Esophagus muscularis mucosa (tissue), 4 donors: Measurements from ENCODE around the gene PTPN3. TPM values are rescaled to one million over a fixed set of nuclear protein-coding genes. Genes with fewer than 3 reads are reported as not detected.
"Not testable (repeated sequence)": the region's sequence is repeated elsewhere in the genome, so short reads cannot be mapped to it uniquely, and the experiment has no call there.

Experiments
- DNase-seq: peaks from one replicate; pipeline ENCODE4 v3.0.0-alpha.2; 2017; ENCODE audit errors: extremely low spot score
- H3K27ac ChIP-seq, 4 donors: fragments of 200-600 bp; sonication (generic); replicated peaks in 1 of 4; 1 replicate in 3 of 4; 2 replicates in 1 of 4; pipeline ENCODE4 v1.5.1; 2016 to 2019; ENCODE audit warnings: mild to moderate bottlenecking in 1 of 4
- H3K27me3 ChIP-seq, 4 donors: fragments of 200-600 bp; sonication (generic); one replicate each; pipeline versions ENCODE4 v1.5.1 to v1.6.0; 2016 to 2019
- H3K36me3 ChIP-seq, 4 donors: fragments of 200-600 bp; sonication (generic); one replicate each; pipeline ENCODE4 v1.5.1; 2016 to 2019
- H3K4me1 ChIP-seq, 4 donors: fragments of 200-600 bp; sonication (generic); one replicate each; pipeline ENCODE4 v1.5.1; 2016 to 2019
- H3K4me3 ChIP-seq, 4 donors: fragments of 200-600 bp; sonication (generic); 1 replicate in 2 of 4; 2 replicates in 2 of 4; pipeline ENCODE4 v1.5.1; 2016 to 2019; ENCODE audit warnings: mild to moderate bottlenecking in 4 of 4, moderate library complexity in 1 of 4
- H3K9me3 ChIP-seq, 4 donors: fragments of 200-600 bp; sonication (generic); 1 replicate in 3 of 4; 2 replicates in 1 of 4; pipeline ENCODE4 v1.5.1; 2016 to 2019
- CTCF ChIP-seq, 3 experiments: fragments of 200-600 bp in 2 of 3; fragments of 450-650 bp in 1 of 3; sonication (generic) in 2 of 3; IDR thresholded peaks; one replicate each; pipeline ENCODE4 v1.5.1; 2017 to 2019; ENCODE audit warnings: antibody characterized with exemption in 3 of 3, mild to moderate bottlenecking in 2 of 3, moderate library complexity in 1 of 3
- EP300 ChIP-seq: sonication (generic); formaldehyde crosslinking; IDR thresholded peaks from one replicate; pipeline ENCODE4 v1.6.1; 2017; ENCODE audit warnings: antibody characterized with exemption
- POLR2A ChIP-seq: fragments of 450-650 bp; IDR thresholded peaks from one replicate; pipeline ENCODE4 v1.6.1; 2017; ENCODE audit warnings: antibody characterized with exemption, moderate library complexity, mild to moderate bottlenecking, low read depth
- POLR2AphosphoS5 ChIP-seq, 2 donors: sonication (generic); formaldehyde crosslinking; IDR thresholded peaks; one replicate each; pipeline ENCODE4 v1.6.1; 2017; ENCODE audit warnings: antibody characterized with exemption in 2 of 2
- WGBS: methylation state at CpG from one replicate; pipeline ENCODE4 v1.1.5; 2018; 5-methylcytosine and 5-hydroxymethylcytosine counted together
- intact Hi-C: fragments of 100-400 bp; cut with DNase I; formaldehyde crosslinking; loops from one replicate; pipeline ENCODE4 v1.15.1; 2023
- total RNA-seq, 4 donors: library from RNA; depleted of rRNA; stranded (reverse); fragments of >200 nt; gene quantifications; one replicate each; pipeline versions ENCODE4 v1.1.0 to v1.2.1, GENCODE V29; 2016

PTPN3 gene
- total RNA-seq, 4 donors from 2014 or later: 0.83 to 2.0 (median 1.3) TPM

- Histone ChIP-seq H3K36me3 (no peaks in the 10 kb centered on the region), H3K4me1 (no peaks in the 10 kb centered on the region), H3K9me3 (no peaks in the 10 kb centered on the region), H3K27ac (no peak overlapping the region), H3K27me3 (no peaks in the 10 kb centered on the region), H3K4me3 (no peak overlapping the region)
- DNase-seq: no peak
- TF ChIP-seq POLR2AphosphoS5 (IDR thresholded peaks at IDR 0.05): no peak
- no peak for TF ChIP-seq EP300
- no peak for TF ChIP-seq POLR2A
- TF ChIP-seq CTCF (IDR thresholded peaks at IDR 0.05): no peak
- intact Hi-C loops: no loop called here
- 63% methylated on average over 5 of the region's 6 CpGs for WGBS
These were observed 156.5 kb downstream of the PTPN3 start for GRCh38 chr9:109341561-109341960.

DNA sequence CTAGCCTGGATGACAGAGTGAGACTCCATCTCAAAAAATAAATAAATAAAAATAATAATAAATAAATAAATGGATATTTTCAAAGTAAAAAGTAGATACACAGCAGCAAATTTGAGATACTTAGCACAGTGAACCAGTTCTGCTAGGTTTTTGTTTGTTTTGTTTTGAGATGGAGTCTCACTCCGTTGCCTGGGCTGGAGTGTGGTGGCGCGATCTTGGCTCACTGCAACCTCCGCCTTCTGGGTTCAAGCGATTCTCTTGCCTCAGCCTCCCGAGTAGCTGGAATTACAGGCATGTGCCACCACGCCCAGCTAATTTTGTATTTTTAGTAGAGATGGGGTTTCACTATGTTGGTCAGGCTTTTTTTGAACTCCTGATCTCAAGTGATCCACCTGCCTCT lies 157.1 kb downstream of the PTPN3 start:
- intact Hi-C loops, DNase-seq, H3K4me3 ChIP-seq, H3K27ac ChIP-seq, H3K27me3 ChIP-seq, H3K4me1 ChIP-seq, H3K9me3 ChIP-seq, H3K36me3 ChIP-seq: not testable (repeated sequence)
- WGBS: 95% methylated on average over 7 of the region's 7 CpGs

DNA sequence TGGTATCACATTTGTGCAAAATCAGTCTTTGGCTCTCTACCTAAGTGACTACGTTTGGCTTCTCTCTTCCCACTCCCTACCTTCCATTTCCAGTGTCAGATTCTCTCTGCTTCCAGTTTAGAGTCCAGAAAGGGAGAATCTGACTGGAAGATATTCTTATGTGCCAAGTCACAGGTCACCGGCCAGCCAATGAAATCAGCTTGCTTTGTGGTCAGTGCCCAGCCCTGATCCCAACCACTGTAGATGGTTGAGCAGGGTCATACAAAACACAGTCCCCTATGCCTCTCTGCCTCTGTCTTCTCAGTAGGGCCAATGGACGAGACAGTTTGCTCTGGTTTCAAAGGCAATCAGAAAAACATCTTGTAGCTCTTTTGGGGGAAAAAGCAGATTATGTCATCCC lies 161.7 kb downstream of the PTPN3 start:
- no peak overlapping the region for H3K27ac ChIP-seq
- no peaks in the 10 kb centered on the region for H3K4me1 ChIP-seq
- WGBS: 81% methylated on average over 3 of the region's 3 CpGs
- no peaks in the 10 kb centered on the region for H3K9me3 ChIP-seq
- no peaks in the 10 kb centered on the region for H3K27me3 ChIP-seq
- intact Hi-C loops: no loop called here
- no peak for DNase-seq
- no peak overlapping the region for H3K4me3 ChIP-seq
- no peaks in the 10 kb centered on the region for H3K36me3 ChIP-seq
- TF ChIP-seq EP300 (no peak), CTCF (IDR thresholded peaks at IDR 0.05) (no peak), POLR2A (no peak), POLR2AphosphoS5 (IDR thresholded peaks at IDR 0.05) (no peak)

DNA sequence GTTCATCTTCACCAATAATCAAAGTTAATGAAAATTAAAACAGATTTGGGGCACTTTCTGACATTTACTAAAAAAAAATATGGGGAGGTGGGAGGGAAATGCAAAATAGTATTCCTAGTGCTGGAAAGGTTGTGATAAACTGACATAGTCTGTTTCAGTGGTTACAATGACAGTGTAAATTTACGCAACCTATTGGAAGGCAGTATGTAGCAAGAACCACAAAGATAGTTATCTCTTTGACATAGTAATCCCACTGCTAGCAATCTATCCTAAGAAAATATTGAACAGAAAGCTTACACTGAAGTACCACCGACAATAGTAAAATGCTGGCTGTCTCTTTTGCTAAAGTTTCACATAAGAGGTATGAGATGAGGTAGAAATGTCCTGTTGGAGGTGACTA lies 162.2 kb downstream of the PTPN3 start:
- no peaks in the 10 kb centered on the region for H3K4me1 ChIP-seq

GRCh38 chr9:109335121-109335520 lies 163.0 kb downstream of the PTPN3 start:
- TF ChIP-seq POLR2A (no peak), CTCF (IDR thresholded peaks at IDR 0.05) (no peak), POLR2AphosphoS5 (IDR thresholded peaks at IDR 0.05) (no peak), EP300 (no peak)
- intact Hi-C loops: no loop called here
- no peaks in the 10 kb centered on the region for H3K9me3 ChIP-seq
- no peak overlapping the region for H3K27ac ChIP-seq
- H3K36me3 ChIP-seq: no peaks in the 10 kb centered on the region
- no peak for DNase-seq
- H3K4me1 ChIP-seq: no peaks in the 10 kb centered on the region
- WGBS: 67% methylated on average over 7 of the region's 7 CpGs
- no peak overlapping the region for H3K4me3 ChIP-seq
- no peaks in the 10 kb centered on the region for H3K27me3 ChIP-seq

More for the DNA sequence above, 162.2 kb downstream of the PTPN3 start:
- intact Hi-C loops: no loop called here
- no peaks in the 10 kb centered on the region for H3K36me3 ChIP-seq
- DNase-seq: no peak
- H3K4me3 ChIP-seq: no peak overlapping the region
- 76% methylated on average over 2 of the region's 2 CpGs for WGBS
- H3K9me3 ChIP-seq: no peaks in the 10 kb centered on the region
- no peak overlapping the region for H3K27ac ChIP-seq
- no peaks in the 10 kb centered on the region for H3K27me3 ChIP-seq
- TF ChIP-seq CTCF (IDR thresholded peaks at IDR 0.05) (no peak), POLR2A (no peak), EP300 (no peak), POLR2AphosphoS5 (IDR thresholded peaks at IDR 0.05) (no peak)
